MM.1S (cell line): ENCODE results near the gene CHMP6.

Source experiments
- CTCF ChIP-seq: fragments of 300-600 bp; sonication (generic); IDR thresholded peaks from 2 replicates; pipeline ENCODE4 v1.5.1; 2016; ENCODE audit warnings: antibody characterized with exemption, low read length, mixed read lengths
- EZH2 ChIP-seq: fragments of 300-600 bp; sonication (generic); optimal IDR thresholded peaks from 2 replicates; pipeline ENCODE3; 2017; ENCODE audit warnings: low read depth, mild to moderate bottlenecking, antibody characterized with exemption, low read length, mixed read lengths
- EZH2phosphoT487 ChIP-seq: fragments of 300-600 bp; sonication (generic); IDR thresholded peaks from 2 replicates; pipeline ENCODE4 v1.6.1; 2018; ENCODE audit warnings: antibody characterized with exemption, low read length

GRCh38 chr17:81030741-81031565, 39.3 kb downstream of the CHMP6 start:
- TF ChIP-seq CTCF (no peak), EZH2phosphoT487 (no peak), EZH2 (no peak)
